ENCODE results near the gene DAB2.
A peak's percentile ranks its signal among the peaks of the same experiment; 100 is the strongest.
"Not testable (repeated sequence)": the region's sequence is repeated elsewhere in the genome, so short reads cannot be mapped to it uniquely, and the experiment has no call there.

DAB2 gene

GRCh38 chr5:39376293-39376714 lies 48.5 kb downstream of the DAB2 start:
- DNase-seq, result peak; percentile 53

DNA sequence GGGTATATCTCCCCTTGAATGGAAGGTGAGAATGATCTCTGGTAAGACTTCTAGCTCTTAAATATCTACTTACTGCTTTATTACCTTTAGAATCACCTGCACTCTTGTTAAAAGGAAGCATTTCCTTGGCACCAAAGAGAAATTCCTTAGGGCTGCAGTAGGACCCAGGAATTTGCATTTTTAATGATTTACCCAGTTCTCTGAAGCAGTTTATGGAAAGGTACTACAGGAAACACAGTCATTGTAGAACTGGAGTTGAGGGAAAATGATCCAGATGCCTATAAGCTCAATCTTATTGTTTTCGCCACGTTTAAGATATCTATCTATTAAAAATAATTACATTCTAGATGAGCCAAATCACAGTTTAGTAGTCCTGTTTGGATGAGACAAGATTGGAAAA lies 51.0 kb downstream of the DAB2 start:
- DNase-seq, result no peak

DNA sequence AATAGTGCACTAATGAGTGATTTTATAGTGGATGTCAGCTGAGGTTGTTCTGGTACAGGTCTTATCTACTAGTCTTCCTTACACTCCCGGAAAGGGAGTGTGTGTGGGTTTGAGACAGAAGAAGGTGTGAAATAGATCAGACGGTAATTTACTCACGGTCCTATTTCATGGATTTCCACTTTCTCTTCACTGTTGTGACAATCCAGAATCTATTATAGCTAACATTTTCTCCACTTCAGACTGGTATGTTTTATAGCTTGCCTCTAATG lies 53.5 kb downstream of the DAB2 start:
- DNase-seq, result no peak

DNA sequence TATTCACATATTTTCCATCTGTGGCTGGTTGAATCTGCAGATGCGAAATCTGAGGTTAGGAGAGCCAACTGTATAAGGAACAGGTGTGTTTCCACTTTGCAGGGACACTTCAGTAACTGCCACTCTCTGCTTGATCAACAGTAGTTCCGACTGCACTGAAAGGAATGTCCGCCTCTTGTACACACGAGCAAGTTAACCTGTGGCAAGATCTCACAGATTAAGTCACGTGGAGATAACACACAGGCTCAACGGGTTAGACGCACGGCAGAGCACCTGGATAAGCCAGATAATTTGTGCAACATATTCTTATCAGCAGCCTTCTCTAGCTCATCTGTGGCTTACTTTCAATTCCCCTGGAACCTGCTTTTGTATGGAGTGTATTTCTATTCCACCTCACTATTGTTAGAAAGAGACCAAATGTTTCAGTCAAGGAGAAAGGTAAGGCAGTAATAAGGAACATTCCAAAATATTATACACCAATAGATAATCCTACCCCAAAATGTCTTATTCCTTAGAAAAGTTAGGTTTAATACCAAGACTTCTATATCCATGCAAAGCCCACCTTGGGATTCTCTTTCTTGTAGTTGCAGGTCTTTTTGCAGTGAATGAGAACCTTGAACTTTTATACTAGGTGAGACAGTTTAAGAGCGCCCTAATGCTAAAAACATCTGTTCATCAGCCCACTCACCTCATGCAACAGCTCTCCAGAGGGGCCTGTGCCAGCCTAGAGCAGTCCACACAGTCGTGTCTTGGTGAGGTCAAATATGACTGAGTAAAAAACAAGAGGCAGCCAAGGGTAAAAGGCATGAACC lies 54.0 kb downstream of the DAB2 start:
- no peak for DNase-seq

DNA sequence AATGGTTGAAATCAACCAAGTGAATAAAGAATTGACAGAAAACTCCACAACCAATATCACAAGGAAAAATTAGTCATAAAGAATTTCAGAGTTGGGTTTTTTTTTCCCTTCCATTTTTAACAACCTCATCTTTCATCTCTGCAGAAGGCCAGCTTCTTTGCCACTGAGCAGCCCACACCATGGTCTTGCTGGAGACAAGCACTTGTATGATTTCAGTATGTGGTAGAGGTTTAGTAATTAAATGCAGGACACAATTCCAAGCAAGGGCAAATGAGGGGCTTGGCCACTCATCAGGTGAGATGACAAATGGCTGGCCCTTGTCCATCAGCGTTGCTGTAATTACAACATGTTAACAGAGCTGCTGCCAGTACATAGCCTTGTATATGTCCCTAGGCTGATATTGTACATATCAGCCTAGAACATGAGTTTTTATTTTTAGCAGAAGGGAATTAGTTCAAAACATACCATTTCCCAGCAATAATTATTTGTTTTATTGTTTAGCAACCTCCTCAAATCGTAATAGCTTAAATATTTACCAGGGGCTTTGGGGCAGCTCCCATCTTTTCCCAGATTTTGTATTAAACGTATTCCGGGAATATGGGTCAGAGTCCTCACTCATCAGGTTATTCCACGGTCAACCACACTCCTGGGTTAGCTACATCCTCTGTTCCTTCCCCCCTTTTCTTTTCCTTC lies 55.5 kb downstream of the DAB2 start:
- no peak for DNase-seq

- DNase-seq, result no peak
Measured at GRCh38 chr5:39368116-39368515, 56.7 kb downstream of the DAB2 start.

DNA sequence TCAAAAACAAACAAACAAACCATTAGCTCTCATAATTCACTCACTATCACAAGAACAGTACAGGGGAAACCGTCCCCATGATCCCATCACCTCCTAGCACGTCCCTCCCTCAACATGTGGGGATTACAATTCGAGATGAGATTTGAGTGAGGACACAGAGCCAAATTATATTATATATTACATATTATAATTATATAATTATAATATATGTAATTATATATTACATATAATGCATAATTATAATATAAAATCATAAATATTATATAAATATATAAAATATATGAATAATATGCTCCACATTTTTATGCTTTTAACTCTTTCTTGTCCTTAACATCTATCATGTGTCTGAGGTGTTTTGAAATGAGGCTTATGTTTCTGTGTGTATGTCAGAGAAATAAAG lies 57.1 kb downstream of the DAB2 start:
- DNase-seq, result no peak

DNA sequence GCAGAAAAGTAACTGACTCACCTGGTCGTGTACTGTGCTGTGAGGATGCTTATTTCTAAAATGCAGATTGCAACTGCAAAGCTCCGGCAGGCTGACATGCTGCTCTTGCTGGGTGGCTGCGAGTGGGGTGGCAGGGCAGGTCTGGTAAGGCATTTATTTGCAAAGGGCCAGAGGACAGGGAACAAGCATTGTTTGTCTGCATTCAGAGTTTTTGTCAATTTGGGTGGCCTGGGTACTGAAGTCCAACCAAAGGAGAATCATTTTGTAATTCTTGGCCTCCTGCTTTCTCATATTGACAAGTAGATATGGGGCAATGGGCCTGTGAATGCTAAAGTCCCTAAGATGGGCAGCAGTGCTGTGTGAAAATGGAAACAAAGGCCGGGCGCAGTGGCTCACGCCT lies 60.4 kb downstream of the DAB2 start, which contains the start of gene C9:
Gene C9, minus strand, starts transcription at position 129 of the 400 bp plus-strand sequence. Its CDS starts 31 bp downstream, at position 98.
- DNase-seq, result no peak

DNA sequence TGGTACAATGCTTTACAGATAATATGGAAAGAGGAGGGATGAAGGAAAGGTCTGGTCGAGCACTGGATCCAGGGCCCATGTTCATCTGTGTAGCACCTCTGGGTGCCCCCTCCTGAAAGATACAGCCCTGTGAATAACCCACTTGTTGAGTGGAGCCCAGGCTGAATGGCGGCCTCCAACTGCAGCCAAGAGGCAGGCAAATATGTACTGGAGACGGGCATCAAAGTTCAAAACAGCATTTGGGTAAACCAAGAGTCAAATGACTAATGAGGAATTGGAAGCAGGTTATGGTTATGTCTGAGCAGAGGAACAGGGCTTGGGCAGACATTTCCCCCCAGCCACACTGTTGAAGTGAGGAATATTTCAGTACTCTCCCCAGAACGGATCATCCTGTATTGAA lies 61.6 kb downstream of the DAB2 start:
- DNase-seq, result no peak

DNA sequence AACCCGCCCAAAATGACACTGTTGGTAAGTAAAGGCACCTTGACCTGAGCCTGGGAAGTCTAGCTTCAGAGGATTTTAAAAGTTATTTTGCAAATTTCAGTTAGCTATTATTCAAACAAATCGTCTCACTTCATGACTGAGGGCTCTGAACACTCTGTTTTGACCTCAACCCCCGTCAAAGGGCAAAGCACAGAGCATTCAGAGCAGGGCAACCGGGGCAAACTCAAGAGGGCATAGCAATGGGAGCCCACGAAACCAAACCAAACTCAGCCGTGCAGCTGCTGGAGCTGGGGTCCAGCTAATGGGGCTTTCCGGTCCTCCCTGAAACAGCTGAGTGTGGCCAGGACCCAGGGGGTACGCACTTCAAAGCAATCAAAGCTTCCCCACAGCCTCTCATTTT lies 62.1 kb downstream of the DAB2 start:
- no peak for DNase-seq

DNA sequence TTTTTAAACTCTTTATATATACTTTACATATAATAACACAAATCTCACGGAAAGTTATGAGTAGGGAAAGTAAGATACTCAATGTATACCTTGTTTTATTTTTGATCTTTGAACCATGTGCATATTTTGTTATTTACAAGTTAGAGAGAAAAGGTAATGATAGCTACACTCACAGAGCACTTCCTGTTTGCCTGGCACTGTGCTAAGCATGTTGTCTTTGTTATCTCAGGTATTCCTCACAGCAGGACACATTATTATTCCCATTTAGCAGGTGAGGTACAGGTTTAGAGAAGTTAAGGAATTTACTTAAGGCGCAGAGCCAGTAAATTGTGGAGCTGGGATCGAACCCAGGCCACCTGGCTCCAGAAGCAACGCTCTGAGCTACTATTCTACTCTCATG lies 63.5 kb downstream of the DAB2 start:
- DNase-seq, result no peak

DNA sequence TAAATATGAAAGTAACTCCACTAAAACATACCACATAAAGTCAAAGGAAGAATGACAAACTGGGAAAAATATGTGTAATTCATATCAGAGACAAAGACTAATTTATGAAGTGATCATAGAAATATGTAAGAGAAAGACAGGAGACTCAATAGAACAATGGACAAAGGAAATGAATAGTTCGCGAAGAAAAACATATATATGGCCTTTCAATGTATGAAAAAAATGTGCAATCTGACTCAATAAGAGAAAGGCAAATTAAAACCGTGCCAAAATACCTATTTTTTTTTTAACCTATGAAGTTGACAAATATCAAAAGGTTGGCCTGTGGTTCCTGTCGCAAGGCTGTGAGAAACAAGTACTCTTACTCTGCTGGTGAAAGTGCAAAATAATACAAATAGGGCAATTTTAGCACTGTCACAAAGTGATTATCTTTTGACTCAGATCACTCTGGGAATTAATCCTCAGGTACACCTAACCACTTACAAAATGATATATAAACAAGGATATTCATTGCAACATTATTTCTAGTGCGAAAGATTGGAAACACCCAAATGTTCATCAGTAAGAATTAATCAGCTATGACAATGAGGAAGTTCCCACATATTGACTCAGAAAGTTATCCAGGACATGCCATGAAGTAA lies 64.2 kb downstream of the DAB2 start:
- DNase-seq, result no peak

DNA sequence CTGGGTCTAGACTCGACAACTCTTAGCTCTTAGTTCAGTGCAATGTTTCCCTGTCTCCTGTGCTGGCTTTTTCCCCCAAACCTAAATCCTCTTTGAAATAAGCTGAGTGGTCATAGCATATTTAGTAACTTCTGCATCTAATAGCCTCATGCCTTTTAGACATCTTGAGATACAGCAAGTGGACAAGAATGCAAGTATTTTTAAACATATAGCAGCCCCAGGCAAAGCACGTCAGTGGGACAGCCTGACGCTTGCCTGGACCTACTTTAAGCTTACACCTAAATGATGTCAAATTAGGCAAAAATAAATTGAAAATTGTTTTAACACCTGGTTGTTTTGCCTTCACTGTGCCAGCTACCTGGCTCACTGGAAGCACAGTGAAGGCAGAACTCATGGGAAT lies 68.5 kb downstream of the DAB2 start:
- no peak for DNase-seq

DNA sequence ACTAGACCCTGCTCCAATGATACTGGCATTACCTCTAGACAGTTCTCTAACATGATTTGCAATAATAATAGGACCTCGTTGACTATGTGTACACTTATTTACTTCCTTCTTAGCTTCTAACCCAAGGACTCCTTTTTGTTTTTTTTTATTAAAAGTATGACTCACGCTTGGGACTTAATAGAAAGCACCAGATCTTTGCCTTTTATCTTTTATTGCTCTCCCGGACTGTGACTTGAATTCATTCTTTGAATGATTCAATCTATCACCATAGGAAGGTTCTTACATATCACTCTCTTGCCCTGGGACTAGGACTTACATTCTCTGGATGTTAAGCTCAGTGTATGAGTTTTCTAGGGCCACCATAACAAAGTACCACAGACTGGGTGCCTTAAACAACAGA lies 69.5 kb downstream of the DAB2 start:
- DNase-seq, result no peak

- no peak for DNase-seq
Measured at GRCh38 chr5:39353717-39354399, 70.9 kb downstream of the DAB2 start.

DNA sequence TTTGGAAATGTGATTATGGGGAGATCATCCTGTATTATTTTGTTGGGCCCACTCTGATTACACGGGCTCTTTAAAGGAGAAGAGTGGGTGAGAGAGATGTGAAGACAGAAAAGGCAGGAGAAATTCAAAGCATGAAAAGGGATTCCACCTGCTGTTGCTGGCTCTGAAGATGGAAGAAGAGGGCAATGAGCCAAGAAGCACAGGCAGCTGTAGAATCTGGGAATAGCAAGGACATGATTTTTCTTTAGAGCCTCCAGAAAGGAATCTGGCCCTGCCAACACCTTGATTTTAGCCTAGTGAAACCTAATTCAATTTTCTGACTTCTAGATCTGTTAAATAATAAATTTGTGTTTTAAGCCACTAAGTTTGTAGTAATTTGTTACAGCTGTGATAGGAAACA lies 71.8 kb downstream of the DAB2 start:
- no peak for DNase-seq

DNA sequence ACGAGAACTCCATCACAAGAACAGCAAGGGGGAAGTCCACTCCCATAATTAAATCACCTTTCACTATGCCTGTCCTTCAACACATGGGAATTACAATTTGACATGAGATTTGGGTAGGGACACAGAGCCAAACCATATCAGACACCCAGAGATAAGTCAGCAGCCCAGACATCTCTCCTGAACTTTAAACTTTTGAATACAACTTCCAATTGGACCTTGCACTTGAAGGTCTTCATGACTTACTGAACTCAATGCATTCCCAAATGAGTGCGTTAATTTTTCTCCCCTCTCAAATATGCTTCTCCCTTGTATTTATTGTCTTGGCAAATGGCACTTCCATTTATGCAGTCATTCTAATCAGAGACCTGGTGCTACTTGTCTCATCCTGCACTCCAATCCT lies 72.6 kb downstream of the DAB2 start:
- DNase-seq, result no peak

- no peak for DNase-seq
Measured at GRCh38 chr5:39349484-39349883, 75.3 kb downstream of the DAB2 start.

- DNase-seq, result no peak
Measured at GRCh38 chr5:39342460-39342859, 82.3 kb downstream of the DAB2 start.

GRCh38 chr5:39341896-39342295 lies 82.9 kb downstream of the DAB2 start:
- no peak for DNase-seq

- DNase-seq, result no peak
Measured at GRCh38 chr5:39340506-39340905, 84.3 kb downstream of the DAB2 start.

GRCh38 chr5:39337252-39337915 lies 87.4 kb downstream of the DAB2 start:
- DNase-seq, result no peak

DNA sequence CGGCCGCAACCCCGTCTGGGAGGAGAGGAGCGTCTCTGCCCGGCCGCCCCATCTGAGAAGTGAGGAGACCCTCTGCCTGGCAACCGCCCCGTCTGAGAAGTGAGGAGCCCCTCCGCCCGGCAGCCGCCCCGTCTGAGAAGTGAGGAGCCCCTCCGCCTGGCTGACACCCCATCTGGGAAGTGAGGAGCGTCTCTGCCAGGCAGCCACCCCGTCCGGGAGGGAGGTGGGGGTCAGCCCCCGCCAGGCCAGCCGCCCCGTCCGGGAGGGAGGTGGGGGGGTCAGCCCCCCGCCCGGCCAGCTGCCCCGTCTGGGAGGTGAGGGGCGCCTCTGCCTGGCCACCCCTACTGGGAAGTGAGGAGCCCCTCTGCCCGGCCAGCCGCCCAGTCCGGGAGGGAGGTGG lies 90.5 kb downstream of the DAB2 start:
- DNase-seq, result not testable (repeated sequence)

Data from HCEC 1CT (cell line).